ENCODE measurements around the gene MIF. TPM values are rescaled to one million over a fixed set of nuclear protein-coding genes. Genes with fewer than 3 reads are reported as not detected.
A peak's percentile ranks its signal among the peaks of the same experiment; 100 is the strongest.

The MIF gene
- total and polyA plus RNA-seq, 2 of the 4 experiments (the other 2 are of a cell fraction) = 123 to 530 TPM

DNA sequence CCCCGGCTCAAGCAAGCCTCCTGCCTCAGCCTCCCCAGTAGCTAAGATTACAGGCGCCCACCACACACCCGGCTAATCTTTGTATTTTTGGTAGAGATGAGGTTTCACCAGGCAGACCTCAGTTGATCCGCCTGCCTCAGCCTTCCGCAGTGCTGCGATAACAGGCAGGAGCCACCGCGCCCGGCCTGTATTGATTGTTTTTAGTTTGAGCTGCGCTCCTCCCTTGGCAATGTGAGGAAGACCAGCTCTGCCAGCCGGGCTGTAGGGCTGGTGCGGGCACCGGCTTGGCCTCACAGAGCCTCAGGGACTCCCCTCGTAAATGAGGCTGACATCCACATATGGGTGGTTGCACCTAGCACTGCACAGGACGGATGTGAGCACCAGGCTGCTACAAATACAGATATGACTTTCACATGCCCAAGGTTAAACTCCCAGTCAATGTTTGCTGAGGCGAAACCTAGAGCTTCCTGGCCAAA lies 44.0 kb upstream of the MIF start:
- no peaks in the 10 kb centered on the region for H3K9me1 ChIP-seq (ENCODE audit: insufficient read depth, low read length)
- H2AK5ac ChIP-seq (ENCODE audit: low read depth, low read length) = no peak overlapping the region
- POLR2A ChIA-PET (ENCODE audit: unreplicated experiment) = interaction anchor here (0.6 kb wide), 1 partner anchor 98 kb away, joined by 3 read pairs; no protein-coding TSS in a partner anchor
- peaks cover 12% of the 10 kb centered on the region for H3K4me1 ChIP-seq (ENCODE audit: control insufficient read depth, insufficient read depth, low read length)
- no peak overlapping the region for H4K8ac ChIP-seq (ENCODE audit: low read depth in 2 of 2, low read length in 2 of 2)
- H3K18ac ChIP-seq (ENCODE audit: low read depth, low read length) = no peak overlapping the region
- no peak overlapping the region for H2BK20ac ChIP-seq (ENCODE audit: low read depth, low read length)
- CTCF ChIA-PET = interaction anchor here (0.6 to 1.4 kb wide), 13 partner anchors 7 to 464 kb away, joined by 3 to 10 read pairs (median 5); partner anchors contain the start of genes CHCHD10 and SLC2A11
- peak overlapping the region; percentile 28 for H2AK9ac ChIP-seq (replicated peaks; ENCODE audit: low read depth, low read length, poor library complexity)
- intact Hi-C loops (cut with micrococcal nuclease) = no loop called here
- no peak overlapping the region for H3K27ac ChIP-seq (ENCODE audit: insufficient read depth, low read length)
- H3K56ac ChIP-seq (ENCODE audit: extremely low read depth, insufficient read depth, low read length) = no peak overlapping the region
- H3K27me3 ChIP-seq (ENCODE audit: control insufficient read depth, insufficient read depth, low read length) = no peaks in the 10 kb centered on the region
- dilution Hi-C loops (cut with HindIII; ENCODE audit: low sequenced_read_pairs, unreplicated experiment) = no loop called here
- no peak overlapping the region for H2BK15ac ChIP-seq (ENCODE audit: low read depth, low read length)
- H3K23ac ChIP-seq (ENCODE audit: low read depth, low read length) = no peak overlapping the region
- H3K36me3 ChIP-seq (ENCODE audit: control insufficient read depth, insufficient read depth, low read length) = no peaks in the 10 kb centered on the region
- no peaks in the 10 kb centered on the region for H3K79me1 ChIP-seq (ENCODE audit: low read depth in 1 of 2, low read length in 2 of 2)
- DNase-seq (no peak), ATAC-seq (ENCODE audit: low read depth) (no peak)
- no peak overlapping the region for H3K4me3 ChIP-seq (ENCODE audit: insufficient read depth, low read depth, low read length)
- no peak overlapping the region for H3K4me2 ChIP-seq (ENCODE audit: low read depth, low read length)
- H2BK5ac ChIP-seq (ENCODE audit: low read depth, low read length, poor library complexity, severe bottlenecking) = no peak overlapping the region
- H4K20me1 ChIP-seq (ENCODE audit: insufficient read depth, low read length) = no peaks in the 10 kb centered on the region
- no peaks in the 10 kb centered on the region for H3K9me3 ChIP-seq (ENCODE audit: control insufficient read depth, insufficient read depth, low read length)
- no TSS peak for BruUV-seq (replicated peaks)
- 90% methylated on average over 11 of the region's 16 CpGs; no CpG with 5 or more reads in 1 of the 2 experiments for WGBS, 2 experiments (ENCODE audit: extremely low coverage in 2 of 2, insufficient read length in 1 of 2)
- no peak overlapping the region for H3K4ac ChIP-seq (ENCODE audit: low read depth, low read length)
- no peak overlapping the region for H3K14ac ChIP-seq (replicated peaks; ENCODE audit: low read depth, low read length)
- no peak overlapping the region for H2AFZ ChIP-seq (replicated peaks; ENCODE audit: low read length, poor library complexity)
- no peak overlapping the region for H4K5ac ChIP-seq (ENCODE audit: low read depth, low read length)
- no peak overlapping the region for H2BK120ac ChIP-seq (ENCODE audit: low read depth, low read length)
- H3K9ac ChIP-seq (ENCODE audit: low read depth, low read length) = no peak overlapping the region
- H4K91ac ChIP-seq (ENCODE audit: insufficient read depth, low read depth, low read length) = no peak overlapping the region
- TF ChIP-seq CHD1 (IDR thresholded peaks at IDR 0.05; ENCODE audit: low read depth, low read length) = no peak
- TF ChIP-seq POLR2A (IDR thresholded peaks at IDR 0.05; ENCODE audit: low read depth, low read length) = no peak
- no peak for TF ChIP-seq RFX5 (IDR thresholded peaks at IDR 0.05; ENCODE audit: low read depth, low read length)
- TF ChIP-seq USF2 (IDR thresholded peaks at IDR 0.05; ENCODE audit: low read depth, low read length) = no peak
- TF ChIP-seq BHLHE40 (IDR thresholded peaks at IDR 0.05; ENCODE audit: low read depth, low read length) = no peak
- TF ChIP-seq MAFK (IDR thresholded peaks at IDR 0.05; ENCODE audit: low read depth, low read length) = no peak
- no peak for TF ChIP-seq MAZ (IDR thresholded peaks at IDR 0.05; ENCODE audit: borderline replicate concordance, low read depth, low read length)
- TF ChIP-seq SMC3 (IDR thresholded peaks at IDR 0.05; ENCODE audit: low read depth, low read length) = no peak
- no peak for TF ChIP-seq RAD21 (IDR thresholded peaks at IDR 0.05; ENCODE audit: low read length)
- no peak for TF ChIP-seq ELK1 (IDR thresholded peaks at IDR 0.05; ENCODE audit: borderline replicate concordance, low read depth, low read length)
- no peak for TF ChIP-seq MXI1 (IDR thresholded peaks at IDR 0.05; ENCODE audit: borderline replicate concordance, low read depth, low read length)
- TF ChIP-seq CEBPB (IDR thresholded peaks at IDR 0.05; ENCODE audit: low read depth, low read length) = no peak
- TF ChIP-seq CTCF (conservative IDR thresholded peaks at IDR 0.05; ENCODE audit: low read depth, low read length) = no peak
- no peak for TF ChIP-seq RCOR1 (IDR thresholded peaks at IDR 0.05; ENCODE audit: insufficient replicate concordance, low read length)
- no peak for TF ChIP-seq FOS (IDR thresholded peaks at IDR 0.05; ENCODE audit: low read depth, low read length)
- in situ Hi-C loops (cut with MboI; ENCODE audit: low sequenced_read_pairs) = loop anchor here (10.0 kb wide), 1 partner anchor 225 kb away; no protein-coding TSS in a partner anchor
